Sigmoid colon (tissue), 4 donors: ENCODE results near the gene WFIKKN1.

ENCODE experiments used
- POLR2A ChIP-seq, 2 donors: fragments of 450-650 bp; IDR thresholded peaks; one replicate each; pipeline ENCODE4 v1.6.1; 2016; ENCODE audit warnings: antibody characterized with exemption in 2 of 2, mild to moderate bottlenecking in 2 of 2, moderate library complexity in 2 of 2
- POLR2AphosphoS5 ChIP-seq, 4 donors: sonication (generic); formaldehyde crosslinking; IDR thresholded peaks; one replicate each; pipeline ENCODE4 v1.6.1; 2017; ENCODE audit warnings: antibody characterized with exemption in 4 of 4
- TF ChIP-seq, protein P1 (sequence below), 4 experiments: fragments of 450-650 bp in 3 of 4; fragments of 200-600 bp in 1 of 4; IDR thresholded peaks; one replicate each; pipeline ENCODE4 v1.5.1; 2016 to 2019; ENCODE audit warnings: antibody characterized with exemption in 4 of 4, mild to moderate bottlenecking in 3 of 4, moderate library complexity in 2 of 4

DNA sequence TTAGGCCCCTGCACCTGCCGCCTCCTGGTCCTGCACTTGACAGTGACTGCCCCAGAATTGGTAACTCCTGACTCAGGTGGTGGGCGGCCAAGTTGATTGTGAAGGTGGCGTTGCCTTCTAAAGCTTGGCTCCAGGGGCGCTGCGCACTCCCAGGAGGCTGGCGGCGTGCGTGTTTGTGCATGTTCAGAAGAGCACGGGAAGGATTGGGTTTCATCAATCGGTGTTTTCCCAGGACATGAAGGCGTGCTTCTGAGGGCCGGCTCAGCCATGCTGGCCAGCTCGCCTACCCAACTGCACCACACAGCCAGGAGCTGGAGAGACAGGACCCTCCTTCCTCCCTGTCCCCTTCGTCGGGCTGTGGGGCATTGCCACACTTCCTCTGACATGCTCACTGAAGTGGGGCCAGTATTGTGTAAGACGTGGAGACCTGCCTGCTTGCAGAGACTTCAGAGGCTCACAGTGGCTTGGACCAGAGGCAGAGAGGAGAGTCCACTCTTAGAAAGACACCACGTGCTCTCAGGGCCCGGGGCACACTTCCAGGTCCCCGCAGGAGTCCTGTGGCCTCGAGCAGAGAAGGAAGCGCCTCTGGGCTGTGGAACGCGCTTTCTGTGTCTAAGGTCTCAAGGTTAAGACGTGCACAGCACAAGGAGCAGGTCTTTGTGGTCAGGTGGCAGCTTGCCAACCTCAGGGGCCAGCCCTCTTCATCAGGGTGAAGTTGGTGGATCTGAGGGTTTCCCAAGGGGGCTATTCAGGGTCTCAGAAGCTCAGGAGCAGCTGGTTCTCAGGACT, 38.1 kb upstream of the WFIKKN1 start:
- TF ChIP-seq, protein P1, sequence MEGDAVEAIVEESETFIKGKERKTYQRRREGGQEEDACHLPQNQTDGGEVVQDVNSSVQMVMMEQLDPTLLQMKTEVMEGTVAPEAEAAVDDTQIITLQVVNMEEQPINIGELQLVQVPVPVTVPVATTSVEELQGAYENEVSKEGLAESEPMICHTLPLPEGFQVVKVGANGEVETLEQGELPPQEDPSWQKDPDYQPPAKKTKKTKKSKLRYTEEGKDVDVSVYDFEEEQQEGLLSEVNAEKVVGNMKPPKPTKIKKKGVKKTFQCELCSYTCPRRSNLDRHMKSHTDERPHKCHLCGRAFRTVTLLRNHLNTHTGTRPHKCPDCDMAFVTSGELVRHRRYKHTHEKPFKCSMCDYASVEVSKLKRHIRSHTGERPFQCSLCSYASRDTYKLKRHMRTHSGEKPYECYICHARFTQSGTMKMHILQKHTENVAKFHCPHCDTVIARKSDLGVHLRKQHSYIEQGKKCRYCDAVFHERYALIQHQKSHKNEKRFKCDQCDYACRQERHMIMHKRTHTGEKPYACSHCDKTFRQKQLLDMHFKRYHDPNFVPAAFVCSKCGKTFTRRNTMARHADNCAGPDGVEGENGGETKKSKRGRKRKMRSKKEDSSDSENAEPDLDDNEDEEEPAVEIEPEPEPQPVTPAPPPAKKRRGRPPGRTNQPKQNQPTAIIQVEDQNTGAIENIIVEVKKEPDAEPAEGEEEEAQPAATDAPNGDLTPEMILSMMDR (IDR thresholded peaks at IDR 0.05) = no peak
- no peak for TF ChIP-seq POLR2A (IDR thresholded peaks at IDR 0.05)
- no peak for TF ChIP-seq POLR2AphosphoS5 (IDR thresholded peaks at IDR 0.05)
